Adrenal gland (tissue), 12 donors: Measurements from ENCODE around the gene MMP17. TPM values are rescaled to one million over a fixed set of nuclear protein-coding genes. Genes with fewer than 3 reads are reported as not detected.

Source experiments
- DNase-seq, 7 donors: peaks; one replicate each; pipeline ENCODE4 v3.0.0-alpha.2; 2019 to 2020
- H3K27ac ChIP-seq, 5 donors: fragments of 200-600 bp; sonication (generic) in 4 of 5; 1 replicate in 3 of 5; 2 replicates in 2 of 5; pipeline versions ENCODE4 v1.5.1 to v1.8.0; 2016 to 2020; ENCODE audit warnings: mild to moderate bottlenecking in 1 of 5
- H3K27me3 ChIP-seq: fragments of 200-600 bp; 2 replicates; pipeline ENCODE4 v1.8.0; 2021
- H3K36me3 ChIP-seq, 2 donors: fragments of 200-600 bp; replicated peaks in 1 of 2; 1 replicate in 1 of 2; 2 replicates in 1 of 2; pipeline versions ENCODE4 v1.5.1 to v1.8.0; 2018 to 2022
- H3K4me1 ChIP-seq, 2 donors: fragments of 200-600 bp; replicated peaks in 1 of 2; 1 replicate in 1 of 2; 2 replicates in 1 of 2; pipeline versions ENCODE4 v1.5.1 to v1.8.0; 2018 to 2021
- H3K4me3 ChIP-seq, 4 donors: fragments of 200-600 bp; sonication (generic) in 3 of 4; one replicate each; pipeline ENCODE4 v1.5.1; 2016 to 2018
- H3K9me3 ChIP-seq, 3 donors: fragments of 200-600 bp; sonication (generic) in 1 of 3; replicated peaks in 1 of 3; 1 replicate in 2 of 3; 2 replicates in 1 of 3; pipeline versions ENCODE4 v1.5.1 to v1.8.0; 2016 to 2021
- POLR2A ChIP-seq, 2 donors: fragments of 450-650 bp; IDR thresholded peaks; one replicate each; pipeline ENCODE4 v1.6.1; 2017; ENCODE audit warnings: antibody characterized with exemption in 2 of 2, mild to moderate bottlenecking in 2 of 2, moderate library complexity in 1 of 2
- WGBS, 4 donors: extraction: QIAGEN DNeasy Blood & Tissue Kit in 2 of 4; methylation state at CpG; one replicate each; pipeline versions ENCODE4 v1.1.5 to v1.1.7; 2013 to 2017; 5-methylcytosine and 5-hydroxymethylcytosine counted together
- intact Hi-C, 2 donors: fragments of 100-400 bp; cut with DNase I; formaldehyde crosslinking; loops; one replicate each; pipeline versions ENCODE4 v1.14.1 to v1.15.0; 2022 to 2023
- polyA plus RNA-seq, 3 donors: library from polyadenylated mRNA; stranded (reverse); fragments of 200-250 nt in 2 of 3; fragments of 350-450 nt in 1 of 3; fragmentation: Illumina TruSeq in 1 of 3; extraction: RNeasy Lipid Tissue Mini Kit (QIAGEN cat#74804) in 1 of 3; gene quantifications; one replicate each; pipeline ENCODE4 v1.2.3, GENCODE V29; 2013 to 2014
- total RNA-seq, 9 donors: library from RNA; depleted of rRNA in 4 of 9; stranded (reverse); fragments of >200 nt in 4 of 9; fragments of 120-200 nt in 1 of 9; fragmentation: NEBNext Ultra II Directional in 1 of 9; extraction: Animal tissue kit (Norgen Biotek cat#: 25700) in 1 of 9; gene quantifications; one replicate each; pipeline versions ENCODE4 v1.1.0 to v1.2.4, GENCODE V29; 2013 to 2023
- TF ChIP-seq, protein P1 (sequence below), 6 experiments: fragments of 450-650 bp in 4 of 6; fragments of 200-600 bp in 2 of 6; sonication (generic) in 1 of 6; IDR thresholded peaks; 1 replicate in 5 of 6; 2 replicates in 1 of 6; pipeline versions ENCODE4 v1.5.1 to v1.8.0; 2016 to 2021; ENCODE audit warnings: antibody characterized with exemption in 6 of 6, mild to moderate bottlenecking in 2 of 6, moderate library complexity in 1 of 6
- donor health status: healthy with polysubstance abuse.
- donor health status: Bipolar disorder and iron deficiency.
- donor health status: DM: yes; HTN: yes; CAD: no.
- donor health status: DM: no; HTN: no; CAD: no.
- donor health status: DM: no; HTN: no; CAD: no.
- donor health status: DM: yes; HTN: yes; CAD: no.

The MMP17 gene
- total and polyA plus RNA-seq, 12 donors = 0.32 to 16.5 (median 1.1) TPM; not detected in 1

DNA sequence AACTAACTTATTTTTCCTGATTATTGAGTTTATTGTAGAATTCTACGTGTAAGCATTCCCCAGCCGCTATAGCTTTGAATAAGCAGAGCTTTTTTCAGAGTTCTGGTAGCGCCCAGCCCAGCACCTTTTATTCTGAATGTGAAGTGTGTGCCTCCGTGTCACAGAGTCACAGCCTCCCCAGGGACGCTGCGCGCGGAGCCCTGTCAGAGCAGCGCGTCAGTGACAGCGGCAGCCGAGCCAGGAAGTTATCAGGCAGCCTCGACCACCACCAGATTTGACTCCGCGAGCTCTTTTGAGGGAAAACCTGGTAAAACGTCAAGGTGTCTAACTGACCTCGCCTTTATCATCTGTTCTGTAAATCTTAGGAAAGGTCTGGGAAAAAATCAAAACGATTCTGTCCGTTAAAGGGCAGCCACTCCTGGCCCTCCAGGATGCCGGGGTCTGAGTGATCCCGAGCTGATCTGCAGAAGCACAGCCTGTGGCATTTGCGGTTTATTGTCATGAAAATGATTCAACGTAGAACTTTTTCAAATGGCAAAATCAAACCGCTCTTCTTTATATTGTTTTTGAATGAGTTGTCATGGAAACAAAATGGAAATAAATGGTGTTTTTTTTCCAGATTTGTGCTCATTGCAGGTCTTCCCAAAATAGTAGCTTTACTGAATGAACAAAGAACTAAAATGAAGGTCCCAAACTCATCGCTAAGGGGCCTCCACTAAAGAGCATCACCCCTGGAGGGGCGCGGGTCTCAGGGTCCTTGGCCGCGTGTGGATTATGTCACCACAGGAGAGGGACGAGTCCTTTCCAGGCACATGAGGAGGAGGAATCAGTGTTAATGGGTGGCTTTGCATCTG, 43.1 kb upstream of the MMP17 start:
- Histone ChIP-seq H3K4me1 (peaks cover 0 to 9% of the 10 kb centered on the region in 2 donors), H3K27me3 (no peaks in the 10 kb centered on the region), H3K4me3 (no peak overlapping the region), H3K9me3 (no peaks in the 10 kb centered on the region), H3K27ac (no peak overlapping the region), H3K36me3 (peaks cover 0 to 24% of the 10 kb centered on the region in 2 donors)
- TF ChIP-seq, protein P1, sequence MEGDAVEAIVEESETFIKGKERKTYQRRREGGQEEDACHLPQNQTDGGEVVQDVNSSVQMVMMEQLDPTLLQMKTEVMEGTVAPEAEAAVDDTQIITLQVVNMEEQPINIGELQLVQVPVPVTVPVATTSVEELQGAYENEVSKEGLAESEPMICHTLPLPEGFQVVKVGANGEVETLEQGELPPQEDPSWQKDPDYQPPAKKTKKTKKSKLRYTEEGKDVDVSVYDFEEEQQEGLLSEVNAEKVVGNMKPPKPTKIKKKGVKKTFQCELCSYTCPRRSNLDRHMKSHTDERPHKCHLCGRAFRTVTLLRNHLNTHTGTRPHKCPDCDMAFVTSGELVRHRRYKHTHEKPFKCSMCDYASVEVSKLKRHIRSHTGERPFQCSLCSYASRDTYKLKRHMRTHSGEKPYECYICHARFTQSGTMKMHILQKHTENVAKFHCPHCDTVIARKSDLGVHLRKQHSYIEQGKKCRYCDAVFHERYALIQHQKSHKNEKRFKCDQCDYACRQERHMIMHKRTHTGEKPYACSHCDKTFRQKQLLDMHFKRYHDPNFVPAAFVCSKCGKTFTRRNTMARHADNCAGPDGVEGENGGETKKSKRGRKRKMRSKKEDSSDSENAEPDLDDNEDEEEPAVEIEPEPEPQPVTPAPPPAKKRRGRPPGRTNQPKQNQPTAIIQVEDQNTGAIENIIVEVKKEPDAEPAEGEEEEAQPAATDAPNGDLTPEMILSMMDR (IDR thresholded peaks at IDR 0.05) = no peak
- TF ChIP-seq POLR2A (IDR thresholded peaks at IDR 0.05) = no peak
- intact Hi-C loops = no loop called here
- DNase-seq = no peak
- 86 to 93% (median 91%) methylated on average over 29 to 30 of the region's 30 CpGs for WGBS, 4 donors

DNA sequence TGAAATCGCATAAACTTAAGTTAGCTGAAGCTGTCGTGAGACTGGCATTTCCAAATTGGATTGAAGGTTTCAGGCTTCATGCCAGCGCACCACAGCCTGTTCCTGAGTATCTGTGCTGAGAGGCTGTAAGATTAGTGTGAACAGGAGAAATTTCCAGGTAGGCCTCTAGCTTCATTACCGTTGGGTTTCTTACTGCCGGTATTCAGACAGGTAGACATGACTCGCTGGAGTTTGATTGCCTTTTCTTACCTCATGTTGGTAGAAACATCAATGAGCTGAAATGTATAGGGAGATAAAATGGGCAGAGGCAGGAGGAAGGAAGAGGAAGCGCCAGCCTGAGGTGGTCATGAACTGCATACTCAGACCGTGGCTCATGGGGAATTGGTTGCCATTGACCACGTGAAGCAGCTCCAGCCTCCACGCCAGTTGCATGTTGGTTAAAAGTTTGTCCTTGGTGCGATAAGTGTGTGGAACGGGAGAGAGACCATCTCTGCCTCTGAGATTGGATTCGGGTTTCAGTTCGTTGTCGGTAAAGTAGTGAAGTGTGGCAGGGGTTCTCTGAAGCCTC, 42.3 kb upstream of the MMP17 start:
- Histone ChIP-seq H3K9me3 (no peaks in the 10 kb centered on the region), H3K27ac (no peak overlapping the region), H3K4me1 (peaks cover 0 to 9% of the 10 kb centered on the region in 2 donors), H3K36me3 (peaks cover 0 to 24% of the 10 kb centered on the region in 2 donors), H3K27me3 (no peaks in the 10 kb centered on the region), H3K4me3 (no peak overlapping the region)
- intact Hi-C loops = no loop called here
- DNase-seq = no peak
- TF ChIP-seq POLR2A (IDR thresholded peaks at IDR 0.05) = no peak
- TF ChIP-seq, protein P1 (IDR thresholded peaks at IDR 0.05) = no peak
- WGBS, 4 donors = 93 to 95% (median 94%) methylated on average over 15 of the region's 15 CpGs

DNA sequence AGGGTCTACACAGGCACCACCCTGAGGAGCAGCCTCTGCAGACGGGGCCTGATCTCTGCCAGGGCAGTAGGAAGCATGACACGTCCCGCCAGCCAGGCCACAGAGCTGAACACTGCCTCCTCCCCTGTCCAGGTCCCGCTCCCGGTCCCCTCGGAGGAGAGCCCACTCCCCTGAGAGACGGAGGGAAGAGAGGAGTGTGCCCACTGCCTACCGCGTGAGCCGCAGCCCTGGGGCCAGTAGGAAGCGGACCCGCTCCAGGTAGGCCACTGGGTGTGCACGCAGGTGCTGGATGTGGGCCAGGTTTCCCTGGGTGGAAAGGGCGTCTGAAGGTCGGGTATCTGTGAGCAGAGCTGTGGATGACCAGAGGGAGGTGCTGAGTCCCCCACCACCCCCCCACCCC, 41.9 kb upstream of the MMP17 start:
- no peak for DNase-seq
- Histone ChIP-seq H3K4me3 (no peak overlapping the region), H3K9me3 (no peaks in the 10 kb centered on the region), H3K4me1 (peaks cover 0 to 9% of the 10 kb centered on the region in 2 donors), H3K27ac (no peak overlapping the region), H3K36me3 (peaks cover 0 to 26% of the 10 kb centered on the region in 2 donors), H3K27me3 (no peaks in the 10 kb centered on the region)
- TF ChIP-seq, protein P1 (IDR thresholded peaks at IDR 0.05) = no peak
- no peak for TF ChIP-seq POLR2A (IDR thresholded peaks at IDR 0.05)
- intact Hi-C loops = no loop called here
- WGBS, 4 donors = 83 to 92% (median 90%) methylated on average over 6 to 15 of the region's 15 CpGs

DNA sequence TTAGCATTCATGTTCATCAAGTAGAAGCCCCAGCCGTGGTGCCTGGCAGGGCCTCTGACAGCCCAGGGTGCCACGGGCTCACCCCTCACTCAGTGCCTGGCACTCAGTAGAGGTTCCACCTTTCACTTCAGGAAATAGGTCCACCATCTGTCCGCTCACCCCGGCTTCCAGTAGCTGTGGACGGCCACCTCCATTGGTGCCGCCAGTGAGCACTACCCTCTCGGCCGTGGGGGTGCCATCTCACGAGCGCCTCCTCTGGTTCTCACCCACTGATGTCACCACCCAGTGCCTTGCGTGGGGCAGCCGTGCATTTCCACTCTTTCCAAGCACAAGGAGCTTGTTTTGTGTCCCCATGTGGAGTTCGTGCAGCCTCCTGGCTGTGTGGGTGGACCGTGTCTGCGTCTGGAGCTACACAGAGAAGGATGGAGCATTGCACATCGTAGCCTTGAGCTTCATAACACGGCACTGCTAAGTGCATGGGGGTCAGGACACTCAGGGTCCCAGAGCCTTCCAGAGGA, 41.0 kb upstream of the MMP17 start:
- 92 to 93% (median 93%) methylated on average over 15 to 17 of the region's 17 CpGs for WGBS, 4 donors
- H3K4me1 ChIP-seq = peaks cover 0 to 9% of the 10 kb centered on the region in 2 donors
- no peak overlapping the region for H3K27ac ChIP-seq
- no peaks in the 10 kb centered on the region for H3K27me3 ChIP-seq
- no peaks in the 10 kb centered on the region for H3K9me3 ChIP-seq
- peaks cover 0 to 30% of the 10 kb centered on the region in 2 donors for H3K36me3 ChIP-seq
- H3K4me3 ChIP-seq = no peak overlapping the region
- no peak for TF ChIP-seq POLR2A (IDR thresholded peaks at IDR 0.05)
- intact Hi-C loops = no loop called here
- DNase-seq = no peak
